ENCODE results near the gene ODF2.
A peak's percentile ranks its signal among the peaks of the same experiment; 100 is the strongest.
"Not testable (repeated sequence)": the region's sequence is repeated elsewhere in the genome, so short reads cannot be mapped to it uniquely, and the experiment has no call there.

Gene ODF2

DNA sequence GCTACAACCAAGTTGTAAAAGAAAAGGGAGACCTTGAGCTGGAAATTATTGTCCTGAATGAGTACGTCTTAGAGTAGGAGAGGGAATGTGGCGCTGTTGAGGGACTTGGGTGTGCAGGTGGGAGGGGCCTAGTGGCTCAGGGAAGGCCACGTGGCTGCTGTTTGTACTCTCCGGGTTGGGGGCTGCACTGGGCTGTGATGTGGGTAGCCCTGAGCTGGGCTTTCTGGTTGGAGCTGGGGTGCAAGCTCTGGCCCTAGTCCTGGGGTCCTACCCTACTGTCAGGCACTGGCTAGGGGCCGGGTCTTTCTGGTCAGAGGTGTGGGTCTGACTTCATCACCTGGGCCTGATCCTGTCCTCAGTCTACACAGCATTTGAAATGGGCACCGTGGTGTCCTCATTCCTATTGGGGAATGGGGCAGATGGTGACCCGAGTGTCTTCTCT is 29.6 kb downstream of the ODF2 start:
- no peak for DNase-seq

DNA sequence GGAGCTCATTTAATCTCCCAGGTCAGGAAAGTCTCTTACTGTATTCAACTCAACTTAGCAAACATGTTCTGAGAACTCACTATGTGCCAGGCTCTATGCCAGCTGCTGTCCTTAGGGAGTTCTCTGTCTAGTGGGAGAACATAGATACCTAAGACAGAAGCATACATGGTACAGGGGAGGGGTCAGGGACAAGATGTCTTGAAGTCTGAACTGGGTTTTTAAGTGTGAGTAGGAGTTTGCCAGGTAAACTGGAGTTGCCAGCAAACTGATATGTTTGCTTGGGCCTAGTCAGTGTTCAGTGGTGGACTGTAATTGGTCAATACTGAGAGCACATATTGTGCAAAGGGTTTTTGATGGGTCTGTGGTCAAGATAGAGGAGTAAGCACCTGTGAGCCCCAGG is 30.4 kb downstream of the ODF2 start:
- no peak for DNase-seq

DNA sequence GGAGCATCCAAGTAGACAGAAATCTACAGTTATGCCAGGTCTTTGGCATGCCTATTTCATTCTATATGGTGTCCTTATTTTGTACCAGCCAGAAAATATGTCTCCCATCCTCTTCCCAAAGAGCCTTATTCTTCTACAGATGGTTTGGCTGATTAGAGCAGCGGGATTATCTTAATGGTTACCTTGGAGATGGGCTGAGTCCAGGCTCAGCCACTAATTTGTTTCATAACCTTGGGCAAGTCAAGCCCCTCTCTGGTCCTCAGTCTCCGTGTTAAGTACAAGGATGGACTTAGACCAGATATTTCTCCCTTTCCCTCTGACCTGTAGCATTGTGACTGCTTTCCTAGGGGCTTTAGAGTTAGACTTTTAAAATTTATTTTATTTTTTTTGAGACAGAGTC is 37.6 kb downstream of the ODF2 start:
- DNase-seq, result no peak

DNA sequence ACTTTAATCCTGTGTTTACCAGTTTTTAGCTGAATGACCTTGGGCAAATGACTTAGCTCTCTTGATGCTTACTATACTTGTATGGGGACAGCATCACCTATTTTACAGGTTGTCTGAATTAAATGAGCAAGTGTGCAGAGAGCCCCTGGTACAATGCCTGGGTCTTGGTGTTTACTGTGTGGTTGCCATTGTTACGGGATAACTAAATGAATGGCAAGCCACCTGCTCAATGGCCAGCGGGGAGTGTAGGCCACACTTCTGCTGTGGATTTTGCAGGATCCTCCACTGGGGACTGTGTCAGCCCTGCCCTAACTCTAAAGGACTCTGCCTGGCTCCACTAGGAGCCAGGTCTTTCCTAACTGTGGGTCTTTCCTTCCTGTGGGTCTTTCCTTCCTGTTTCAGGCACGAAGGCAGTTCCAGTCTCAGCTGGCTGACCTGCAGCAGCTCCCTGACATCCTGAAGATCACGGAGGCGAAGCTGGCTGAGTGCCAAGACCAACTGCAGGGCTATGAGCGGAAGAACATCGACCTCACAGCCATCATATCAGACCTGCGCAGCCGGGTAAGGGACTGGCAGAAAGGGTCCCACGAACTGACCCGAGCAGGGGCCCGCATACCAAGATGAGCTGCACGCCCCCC is 38.4 kb downstream of the ODF2 start:
- no peak for DNase-seq

DNA sequence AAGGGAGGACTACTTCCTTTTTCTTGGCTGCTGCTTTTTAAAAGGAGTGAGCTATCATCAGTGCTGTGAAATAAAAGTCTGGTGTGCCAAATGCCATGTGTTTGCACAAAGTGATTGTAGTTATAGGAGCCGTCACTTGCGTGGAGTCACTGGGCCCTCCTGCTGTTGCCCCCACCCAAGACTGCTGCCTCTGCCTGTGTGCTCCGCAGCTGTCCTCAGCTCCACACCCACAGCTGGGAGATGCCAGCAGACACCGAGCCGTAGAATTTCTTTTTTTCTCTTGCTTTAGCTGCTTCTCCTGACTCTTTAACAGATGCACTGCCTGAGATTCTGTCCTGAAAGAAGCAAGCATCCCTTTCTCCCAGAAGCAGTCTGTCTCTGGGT is 38.9 kb downstream of the ODF2 start:
- DNase-seq, result no peak

DNA sequence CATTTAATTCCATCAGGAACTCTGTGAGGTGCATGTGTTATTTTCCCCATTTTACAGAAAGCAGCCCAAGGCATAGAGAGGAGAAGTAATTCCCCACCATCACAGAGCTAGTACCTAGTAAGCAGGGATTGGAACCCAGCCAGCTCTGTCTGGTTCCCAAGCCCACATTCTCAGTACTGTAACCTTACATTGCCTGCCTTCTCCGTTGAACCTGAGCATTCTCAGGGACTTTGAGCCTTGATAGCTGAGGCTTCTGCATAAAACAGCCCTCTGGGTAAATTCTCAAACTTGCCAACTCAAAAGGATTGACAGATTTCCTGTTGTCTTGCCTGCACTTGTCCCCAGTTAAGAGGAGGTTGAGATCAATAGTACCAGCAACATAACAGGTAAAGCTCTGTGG is 39.5 kb downstream of the ODF2 start:
- DNase-seq, result no peak

DNA sequence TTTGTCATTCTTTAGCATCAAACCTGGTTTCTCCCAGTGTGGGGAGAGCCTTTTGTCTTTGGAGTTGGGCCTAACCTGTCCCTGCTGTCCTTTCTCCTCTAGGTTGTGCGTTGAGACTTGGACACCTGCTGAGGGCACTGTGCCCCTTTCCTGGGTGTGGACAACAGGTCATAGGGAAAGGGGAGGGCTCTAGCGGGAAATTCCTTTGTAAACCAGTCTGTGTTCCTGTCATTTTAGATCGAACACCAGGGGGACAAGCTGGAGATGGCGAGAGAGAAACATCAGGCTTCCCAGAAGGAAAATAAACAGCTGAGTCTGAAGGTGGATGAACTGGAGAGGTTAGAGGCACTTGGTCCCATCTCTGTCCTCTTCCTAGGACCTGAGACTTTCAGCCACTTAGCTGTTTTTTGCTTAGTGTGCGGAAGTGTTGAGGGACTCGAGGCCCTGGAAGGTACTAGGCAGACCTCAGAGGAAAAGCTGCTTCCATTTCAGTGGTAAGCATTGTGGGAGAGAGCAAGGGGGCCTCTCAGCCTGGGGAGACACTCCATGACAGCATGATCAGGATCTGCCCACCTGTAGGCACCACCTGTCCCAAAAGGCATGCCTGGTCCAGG is 40.1 kb downstream of the ODF2 start:
- DNase-seq, result no peak

DNA sequence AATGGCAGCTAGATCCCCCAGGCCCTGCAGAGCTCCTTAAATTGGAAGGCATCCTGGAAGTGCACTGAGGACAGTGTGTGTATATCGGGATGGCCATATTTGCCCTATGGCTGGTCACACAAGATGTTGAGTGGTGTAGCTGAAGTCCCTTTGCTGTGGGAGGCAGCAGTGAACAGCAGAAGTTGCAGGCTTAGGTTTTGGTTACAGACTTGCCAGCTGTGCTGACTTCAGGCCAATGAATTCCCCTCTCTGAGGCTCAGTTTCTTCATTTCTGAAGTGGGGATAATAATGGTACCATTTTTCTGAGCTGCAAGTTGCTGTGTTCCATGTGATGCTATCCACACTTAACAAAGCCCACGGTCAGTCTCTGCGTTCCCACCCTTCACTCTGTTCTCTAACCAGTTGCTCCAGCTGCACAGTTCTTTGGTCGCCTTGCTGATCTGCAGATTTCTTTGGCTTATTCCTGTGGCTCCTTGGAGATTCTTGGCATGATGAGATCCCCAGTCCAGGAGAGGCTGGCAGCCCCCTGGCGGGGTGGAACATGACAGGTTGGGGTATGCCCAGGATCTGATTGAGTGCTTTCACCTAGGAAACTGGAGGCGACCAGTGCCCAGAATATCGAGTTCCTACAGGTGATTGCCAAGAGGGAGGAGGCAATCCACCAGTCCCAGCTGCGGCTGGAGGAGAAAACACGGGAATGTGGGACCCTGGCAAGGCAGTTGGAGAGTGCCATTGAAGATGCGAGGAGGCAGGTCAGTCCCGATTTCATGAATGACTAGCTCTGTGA is 42.2 kb downstream of the ODF2 start:
- no peak for DNase-seq

DNA sequence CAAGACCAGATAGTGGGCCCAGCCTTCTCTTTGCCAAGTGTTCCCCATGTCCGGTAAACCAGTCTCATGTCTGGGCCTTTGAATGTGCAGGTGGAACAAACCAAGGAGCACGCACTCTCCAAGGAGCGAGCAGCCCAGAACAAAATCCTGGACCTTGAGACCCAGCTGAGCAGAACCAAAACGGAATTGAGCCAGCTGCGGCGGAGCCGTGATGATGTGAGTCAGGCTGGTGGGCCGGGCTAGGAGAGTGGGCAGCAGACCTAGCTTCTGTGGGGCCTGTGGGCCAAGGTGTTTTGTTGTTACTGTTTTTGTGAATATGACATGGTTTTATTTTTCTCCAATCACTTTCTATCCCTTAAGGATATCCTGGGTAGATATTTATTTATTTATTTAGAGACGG is 43.1 kb downstream of the ODF2 start:
- DNase-seq, result no peak

DNA sequence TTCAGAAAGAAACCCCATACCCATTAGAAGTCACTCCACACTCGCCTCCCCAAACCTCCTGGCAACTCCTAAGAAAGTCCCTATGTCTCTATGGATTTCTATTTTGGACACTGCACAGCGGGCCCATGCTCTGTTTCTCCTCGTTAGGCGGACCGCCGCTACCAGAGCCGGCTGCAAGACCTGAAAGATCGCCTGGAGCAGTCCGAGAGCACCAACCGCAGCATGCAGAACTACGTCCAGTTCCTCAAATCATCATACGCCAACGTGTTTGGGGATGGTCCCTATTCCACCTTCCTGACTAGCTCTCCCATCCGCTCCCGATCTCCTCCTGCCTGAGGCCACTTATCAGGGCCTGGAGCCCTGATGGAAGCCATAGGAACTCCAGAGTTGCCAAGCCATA is 44.1 kb downstream of the ODF2 start:
- no peak for DNase-seq

DNA sequence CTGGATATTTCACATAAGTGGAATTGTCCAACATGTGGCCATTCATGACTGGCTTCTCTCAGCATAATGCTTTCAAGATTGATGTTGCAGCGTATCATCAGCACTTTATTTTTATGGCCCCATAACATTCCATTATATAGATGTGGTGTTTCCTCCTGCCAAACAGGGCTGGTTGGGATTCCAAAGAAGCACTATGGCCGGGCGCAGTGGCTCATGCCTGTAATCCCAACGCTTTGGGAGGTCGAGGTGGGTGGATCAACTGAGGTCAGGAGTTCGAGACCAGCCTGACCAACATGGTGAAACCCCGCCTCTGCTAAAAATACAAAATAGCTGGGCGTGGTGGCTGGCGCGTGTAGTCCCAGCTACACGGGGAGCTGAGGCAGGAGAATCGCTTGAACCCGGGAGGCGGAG is 47.6 kb downstream of the ODF2 start:
- peak; percentile 63 for DNase-seq

DNA sequence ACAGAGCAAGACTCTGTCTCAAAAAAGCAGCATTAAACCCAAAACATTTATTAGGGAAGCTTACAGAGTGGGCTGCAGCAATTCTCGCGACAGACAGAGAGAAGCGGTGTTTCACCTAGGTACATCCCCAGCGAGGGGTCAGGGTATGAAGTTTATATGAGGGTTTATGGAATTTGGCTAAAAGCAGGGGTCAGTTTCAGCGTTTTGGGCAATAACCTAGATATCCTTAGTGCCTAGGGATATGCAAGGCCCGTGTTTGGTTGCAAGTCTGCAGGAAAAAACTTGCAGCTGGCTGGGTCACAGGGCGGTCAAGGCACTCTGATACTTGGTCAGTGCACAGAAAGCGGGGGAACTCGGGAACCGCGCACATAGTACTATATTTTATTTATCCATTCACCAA is 48.1 kb downstream of the ODF2 start:
- peak; percentile 18 for DNase-seq

DNA sequence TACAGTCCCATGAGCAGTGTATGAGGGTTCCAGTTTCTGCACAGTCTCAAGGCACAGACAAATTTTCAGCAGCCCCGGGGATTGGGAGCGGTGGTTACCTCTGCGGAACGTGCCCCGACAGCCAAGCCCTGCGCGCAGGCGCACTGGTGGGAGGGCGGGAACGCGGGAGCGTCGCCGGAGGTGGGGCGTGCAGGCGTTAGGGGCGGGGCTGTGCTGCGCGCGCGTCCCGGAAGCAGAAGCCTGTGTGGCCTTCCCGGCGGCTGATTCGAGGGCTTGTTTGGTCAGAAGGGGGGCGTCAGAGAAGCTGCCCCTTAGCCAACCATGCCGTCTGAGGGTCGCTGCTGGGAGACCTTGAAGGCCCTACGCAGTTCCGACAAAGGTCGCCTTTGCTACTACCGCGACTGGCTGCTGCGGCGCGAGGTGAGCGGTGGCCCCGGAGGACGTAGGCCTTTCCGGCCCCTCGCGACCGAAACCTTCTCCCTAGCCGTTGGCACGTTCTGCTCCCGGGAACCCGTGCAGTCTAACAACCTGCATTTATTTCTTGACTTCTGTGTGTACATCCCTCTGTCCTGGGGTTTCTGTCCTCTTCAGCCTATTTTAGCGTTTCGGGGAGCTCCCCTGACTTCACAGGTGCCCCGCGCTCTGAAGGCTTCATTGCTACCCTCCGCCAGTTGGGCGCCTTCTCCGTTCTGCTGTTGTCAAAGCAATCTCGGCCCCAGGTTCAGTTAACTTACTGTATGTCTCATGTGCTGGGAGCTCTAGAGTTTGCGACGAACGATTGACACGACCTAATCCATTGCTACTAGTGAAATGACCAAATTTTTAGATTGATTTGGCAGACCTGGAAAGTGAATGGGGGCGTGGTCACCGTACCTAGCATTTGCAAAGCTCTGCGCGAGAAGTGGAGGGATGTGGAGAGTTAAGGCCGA is 48.9 kb downstream of the ODF2 start, which contains the start of gene GLE1:
Gene GLE1 (plus strand): TSS at position 235 of the 929 bp plus-strand sequence. CDS start 87 bp downstream, at position 322.
- DNase-seq, result peak; percentile 91

DNA sequence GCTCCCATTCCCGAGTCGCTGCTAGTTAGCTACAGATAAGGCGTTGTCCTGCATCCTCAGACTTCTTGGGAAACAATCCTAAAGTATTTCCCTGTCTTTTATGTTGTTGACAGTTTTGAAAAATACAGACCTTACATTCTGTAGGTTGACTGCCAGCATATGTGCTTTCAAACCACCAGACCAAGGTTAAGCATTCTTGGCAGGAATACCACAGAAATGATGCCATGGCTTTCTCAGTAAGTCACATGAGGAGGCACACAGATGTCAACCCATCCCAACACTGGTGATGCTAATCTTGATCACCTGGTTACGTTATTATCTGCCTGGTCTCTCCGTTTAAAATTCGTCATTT is 49.6 kb downstream of the ODF2 start:
- DNase-seq, result peak; percentile 58

DNA sequence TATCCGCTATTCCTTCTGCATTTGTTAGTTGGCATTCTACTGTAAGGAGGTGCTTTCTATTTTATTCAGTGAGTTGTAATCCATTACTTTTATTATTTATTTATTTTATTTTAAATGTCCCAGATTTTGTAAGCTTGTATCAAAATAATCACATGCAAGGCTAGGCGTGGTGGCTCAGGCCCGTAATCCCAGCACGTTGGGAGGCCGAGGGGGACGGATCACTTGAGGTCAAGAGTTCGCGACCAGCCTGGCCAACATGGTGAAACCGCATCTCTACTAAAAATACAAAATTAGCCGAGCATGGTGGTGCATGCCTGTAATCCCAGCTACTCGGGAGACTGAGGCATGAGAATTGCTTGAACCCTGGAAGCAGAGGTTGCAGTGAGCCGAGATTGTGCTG is 50.1 kb downstream of the ODF2 start:
- not testable (repeated sequence) for DNase-seq

DNA sequence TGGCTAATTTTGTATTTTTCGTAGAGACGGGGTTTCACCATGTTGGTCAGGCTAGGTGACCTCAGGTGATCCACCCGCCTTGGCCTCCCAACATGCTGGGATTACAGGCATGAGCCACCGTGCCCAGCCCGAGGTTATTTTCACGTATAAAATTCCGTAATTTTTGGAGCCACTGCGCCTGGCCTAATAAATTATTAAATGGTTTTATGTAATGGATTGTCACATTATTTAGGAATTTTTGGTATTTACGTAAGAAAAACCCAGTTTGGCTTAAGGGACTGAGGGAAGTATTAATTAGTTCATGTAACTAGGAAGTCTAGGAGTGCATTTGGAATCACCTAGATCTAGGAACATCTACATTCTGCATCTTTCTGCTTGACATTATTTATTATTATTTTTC is 57.0 kb downstream of the ODF2 start:
- no peak for DNase-seq

DNA sequence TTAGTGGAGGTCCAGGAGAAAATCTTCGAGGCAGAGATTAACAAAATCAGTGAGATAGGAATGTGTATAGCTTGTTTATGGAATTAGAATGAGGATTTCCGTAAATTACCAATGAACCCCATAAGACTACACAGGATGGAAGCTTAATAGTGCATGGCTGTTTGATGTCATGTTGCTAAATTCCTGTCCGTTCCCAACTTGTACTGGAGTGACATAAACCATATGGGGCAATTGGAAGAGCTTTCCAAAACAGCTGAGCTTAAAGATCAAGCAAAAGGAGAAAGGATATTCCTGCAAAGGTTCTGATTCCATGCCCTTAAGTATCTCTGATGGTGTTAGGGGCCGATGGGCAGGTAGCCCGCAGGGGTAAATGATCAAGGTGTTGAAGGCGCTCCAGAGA is 66.2 kb downstream of the ODF2 start:
- no peak for DNase-seq

DNA sequence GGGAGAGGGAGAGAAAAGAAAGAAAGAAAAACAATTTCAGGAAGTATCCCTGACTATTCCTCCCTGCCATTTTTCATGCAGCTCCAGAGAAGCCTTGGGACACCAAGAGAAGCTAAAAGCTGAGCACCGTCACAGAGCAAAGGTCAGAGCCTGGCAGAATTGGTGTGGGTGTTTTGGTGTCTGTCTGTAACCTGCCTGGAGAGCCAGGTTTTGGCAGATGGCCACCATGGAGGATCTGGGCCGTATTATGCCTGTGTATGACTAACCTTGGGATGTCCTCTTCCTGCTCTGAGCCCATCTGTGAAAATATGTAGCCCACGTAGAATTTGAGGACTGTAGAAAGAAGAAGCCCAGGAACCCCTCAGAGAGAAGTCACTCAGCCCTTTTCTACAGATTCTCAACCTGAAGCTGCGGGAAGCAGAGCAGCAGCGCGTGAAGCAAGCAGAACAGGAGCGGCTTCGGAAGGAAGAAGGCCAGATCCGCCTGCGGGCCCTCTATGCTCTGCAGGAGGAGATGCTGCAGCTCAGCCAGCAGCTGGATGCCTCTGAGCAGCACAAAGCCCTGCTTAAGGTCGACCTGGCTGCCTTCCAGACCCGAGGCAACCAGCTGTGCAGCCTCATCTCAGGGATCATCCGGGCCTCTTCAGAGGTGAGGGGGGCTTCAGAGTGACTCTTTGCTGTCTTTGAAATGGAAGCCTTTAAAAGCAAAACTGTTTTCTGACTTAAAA is 67.6 kb downstream of the ODF2 start:
- peak; percentile 53 for DNase-seq

DNA sequence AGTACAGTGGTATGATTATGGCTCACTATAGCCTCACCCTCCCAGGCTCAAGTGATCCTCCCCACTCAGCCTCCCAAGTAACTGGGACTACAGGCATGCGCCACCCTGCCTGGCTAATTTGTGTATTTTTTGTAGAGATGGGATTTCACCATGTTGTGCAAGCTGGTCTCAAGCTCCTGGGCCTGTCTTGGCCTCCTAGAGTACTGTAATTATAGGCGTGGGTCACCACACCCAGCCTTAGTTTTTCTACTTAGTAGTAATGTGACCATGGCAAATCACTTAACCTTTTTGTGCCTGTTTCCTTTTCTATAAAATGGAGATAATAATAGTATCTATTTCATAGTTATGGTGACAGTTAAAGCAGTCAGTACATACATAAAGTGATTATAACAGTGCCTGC is 70.9 kb downstream of the ODF2 start:
- no peak for DNase-seq

DNA sequence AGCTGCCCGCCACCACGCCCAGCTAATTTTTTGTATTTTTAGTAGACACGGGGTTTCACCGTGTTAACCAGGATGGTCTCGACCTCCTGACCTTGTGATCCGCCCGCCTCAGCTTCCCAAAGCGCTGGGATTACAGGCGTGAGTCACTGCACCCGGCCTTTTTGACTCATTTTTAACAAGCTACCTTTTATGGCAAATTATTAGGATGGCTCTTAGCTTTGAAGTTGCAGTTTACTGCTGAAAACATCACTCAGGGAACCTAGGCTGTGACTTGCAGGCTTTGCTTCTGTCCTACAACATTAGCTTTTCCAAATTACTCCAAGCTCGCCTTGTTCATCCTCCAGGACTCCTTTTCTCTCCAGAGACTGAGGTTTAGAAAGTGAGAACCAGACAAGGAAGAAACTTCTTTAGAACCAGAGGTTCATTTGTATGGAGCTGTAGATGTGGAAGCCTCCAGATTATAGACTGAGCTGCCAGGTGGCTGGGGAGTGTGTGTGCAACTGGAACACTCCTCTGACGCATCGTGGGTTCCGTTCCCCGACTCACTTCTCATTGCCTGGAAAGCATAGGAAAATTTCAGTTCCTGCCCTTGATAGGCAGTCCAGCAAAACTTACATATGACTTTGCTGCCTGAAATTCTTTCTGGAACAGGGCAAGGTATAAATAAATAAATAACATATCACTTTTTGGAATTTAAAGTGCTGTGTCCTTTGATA is 72.8 kb downstream of the ODF2 start:
- DNase-seq, result peak; percentile 60

DNA sequence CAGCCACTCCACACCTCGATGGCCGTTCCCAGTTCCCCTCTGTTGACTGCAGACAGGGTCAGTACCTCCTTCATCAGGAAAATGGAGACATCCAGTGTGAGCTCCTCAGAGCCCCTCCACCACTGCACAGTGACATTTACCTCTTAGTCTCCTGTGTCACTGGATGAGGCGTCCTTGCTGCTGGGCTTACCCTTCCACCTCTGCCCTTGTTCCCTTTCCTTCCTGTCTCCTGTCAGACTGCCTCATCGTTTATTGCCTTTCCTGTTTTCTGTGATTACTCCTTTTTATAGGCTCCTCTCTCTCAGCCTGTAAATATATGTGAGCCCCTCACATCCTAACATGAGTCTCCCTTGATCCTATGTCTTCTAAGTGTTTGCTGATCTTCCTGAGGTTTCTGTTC is 73.4 kb downstream of the ODF2 start:
- no peak for DNase-seq

DNA sequence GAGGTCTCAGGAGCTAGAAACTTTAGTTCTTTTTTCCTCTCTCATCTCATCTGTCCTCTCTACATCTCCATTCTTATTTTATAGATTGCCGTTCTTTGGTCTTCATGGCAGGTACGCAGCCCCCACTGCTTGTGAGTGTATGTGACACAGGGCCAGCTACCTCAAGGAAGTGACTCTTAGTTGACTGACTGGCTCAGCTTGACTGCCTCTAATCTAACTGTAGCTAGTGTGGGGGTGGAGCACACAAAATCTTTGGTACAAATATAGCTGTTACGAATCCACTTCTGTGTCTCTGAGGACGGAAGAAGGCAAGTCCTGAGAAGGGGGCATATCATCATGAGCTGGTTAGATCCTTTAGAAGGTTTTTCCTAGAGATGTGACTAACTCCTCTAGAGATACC is 76.8 kb downstream of the ODF2 start:
- no peak for DNase-seq
